Measurements from ENCODE around the gene CACNA1D. TPM values are rescaled to one million over a fixed set of nuclear protein-coding genes. Genes with fewer than 3 reads are reported as not detected.

CACNA1D gene
- total and polyA plus RNA-seq, 2 donors from 2014 or later, result 3.7 to 35.7 TPM

DNA sequence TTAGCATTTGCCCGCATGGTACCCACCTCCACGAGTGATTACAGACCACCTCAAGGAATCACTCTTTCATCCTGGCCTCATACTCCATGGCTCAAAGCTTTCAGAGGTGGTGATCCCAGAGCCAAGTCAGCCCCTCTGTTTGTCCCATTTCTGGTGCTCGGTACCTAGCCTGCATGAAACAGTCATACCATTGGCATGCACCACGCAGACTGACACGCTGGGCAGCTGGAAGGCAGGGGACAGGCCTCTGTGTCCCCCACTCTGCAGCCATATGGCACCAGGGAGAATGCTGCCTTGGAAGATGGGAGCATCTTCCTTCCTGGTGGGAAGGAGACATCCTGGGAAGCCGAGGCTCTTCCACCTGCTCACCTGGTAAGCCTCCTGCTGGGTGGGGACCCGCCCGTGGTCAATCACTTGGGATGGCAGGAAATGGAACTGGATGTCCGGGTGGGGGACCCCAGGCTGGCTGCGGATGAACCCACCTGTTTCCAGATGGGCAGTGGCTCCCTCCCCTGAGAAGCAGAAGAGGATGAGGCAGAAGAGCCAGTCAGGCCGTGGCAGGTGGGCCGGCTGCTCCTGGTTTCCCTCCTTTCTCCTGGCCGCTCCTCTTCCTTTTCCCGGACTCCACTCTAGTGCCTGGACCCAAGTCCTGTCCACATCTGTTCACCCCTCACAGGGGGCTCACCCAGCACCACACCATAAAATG is 324.9 kb downstream of the CACNA1D start:
- no peak overlapping the region for H3K9ac ChIP-seq (ENCODE audit: low read length in 3 of 3)
- no peak for FAIRE-seq
- H3K27ac ChIP-seq (ENCODE audit: low read depth in 2 of 2, low read length in 2 of 2), result no peak overlapping the region
- TF ChIP-seq, protein P1, sequence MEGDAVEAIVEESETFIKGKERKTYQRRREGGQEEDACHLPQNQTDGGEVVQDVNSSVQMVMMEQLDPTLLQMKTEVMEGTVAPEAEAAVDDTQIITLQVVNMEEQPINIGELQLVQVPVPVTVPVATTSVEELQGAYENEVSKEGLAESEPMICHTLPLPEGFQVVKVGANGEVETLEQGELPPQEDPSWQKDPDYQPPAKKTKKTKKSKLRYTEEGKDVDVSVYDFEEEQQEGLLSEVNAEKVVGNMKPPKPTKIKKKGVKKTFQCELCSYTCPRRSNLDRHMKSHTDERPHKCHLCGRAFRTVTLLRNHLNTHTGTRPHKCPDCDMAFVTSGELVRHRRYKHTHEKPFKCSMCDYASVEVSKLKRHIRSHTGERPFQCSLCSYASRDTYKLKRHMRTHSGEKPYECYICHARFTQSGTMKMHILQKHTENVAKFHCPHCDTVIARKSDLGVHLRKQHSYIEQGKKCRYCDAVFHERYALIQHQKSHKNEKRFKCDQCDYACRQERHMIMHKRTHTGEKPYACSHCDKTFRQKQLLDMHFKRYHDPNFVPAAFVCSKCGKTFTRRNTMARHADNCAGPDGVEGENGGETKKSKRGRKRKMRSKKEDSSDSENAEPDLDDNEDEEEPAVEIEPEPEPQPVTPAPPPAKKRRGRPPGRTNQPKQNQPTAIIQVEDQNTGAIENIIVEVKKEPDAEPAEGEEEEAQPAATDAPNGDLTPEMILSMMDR (IDR thresholded peaks at IDR 0.05; ENCODE audit: borderline replicate concordance, extremely low read depth, insufficient read depth), result no peak
- no peaks in the 10 kb centered on the region for H3K27me3 ChIP-seq (ENCODE audit: control insufficient read depth, insufficient read depth, low read length)
- intact Hi-C loops (cut with DNase I), result no loop called here
- peak in 1 of 5 donors; percentile 30 for DNase-seq
- peaks cover 0 to 53% (median 22%) of the 10 kb centered on the region in 3 donors for H3K36me3 ChIP-seq (ENCODE audit: control insufficient read depth in 2 of 3, insufficient read depth in 3 of 3, low read length in 3 of 3)
- no peak overlapping the region for H3K4me3 ChIP-seq (ENCODE audit: low read length in 3 of 3)
- H3K9me3 ChIP-seq (ENCODE audit: control insufficient read depth in 2 of 3, insufficient read depth in 1 of 3, low read length in 3 of 3), result no peaks in the 10 kb centered on the region
- no peaks in the 10 kb centered on the region for H3K4me1 ChIP-seq (ENCODE audit: control insufficient read depth in 2 of 3, insufficient read depth in 2 of 3, low read depth in 1 of 3, low read length in 3 of 3)

DNA sequence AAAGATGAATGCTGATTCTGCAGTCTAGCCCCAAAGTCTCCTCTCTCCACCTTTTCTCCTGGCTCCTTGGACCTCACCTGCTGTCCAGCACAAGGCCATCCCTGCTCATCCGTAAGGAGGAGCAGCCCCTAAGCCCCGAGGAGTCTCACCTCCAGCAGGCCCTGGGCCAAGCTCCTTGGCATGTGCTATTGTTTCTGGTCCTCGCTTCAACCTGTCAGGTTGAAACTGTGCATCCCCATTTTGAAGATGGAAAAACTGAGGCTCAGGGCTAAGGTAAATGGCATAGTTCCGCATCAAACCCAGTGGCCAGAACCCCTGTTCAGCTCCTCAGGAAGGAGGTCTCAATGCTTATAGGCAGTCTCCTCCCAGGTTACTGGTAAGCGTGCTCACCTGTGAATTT is 325.7 kb downstream of the CACNA1D start:
- DNase-seq (no peak), FAIRE-seq (no peak)
- no peaks in the 10 kb centered on the region for H3K4me1 ChIP-seq (ENCODE audit: control insufficient read depth in 2 of 3, insufficient read depth in 2 of 3, low read depth in 1 of 3, low read length in 3 of 3)
- no peaks in the 10 kb centered on the region for H3K27me3 ChIP-seq (ENCODE audit: control insufficient read depth, insufficient read depth, low read length)
- intact Hi-C loops (cut with DNase I), result no loop called here
- no peak overlapping the region for H3K9ac ChIP-seq (ENCODE audit: low read length in 3 of 3)
- no peaks in the 10 kb centered on the region for H3K9me3 ChIP-seq (ENCODE audit: control insufficient read depth in 2 of 3, insufficient read depth in 1 of 3, low read length in 3 of 3)
- no peak overlapping the region for H3K27ac ChIP-seq (ENCODE audit: low read depth in 2 of 2, low read length in 2 of 2)
- peaks cover 0 to 53% (median 22%) of the 10 kb centered on the region in 3 donors for H3K36me3 ChIP-seq (ENCODE audit: control insufficient read depth in 2 of 3, insufficient read depth in 3 of 3, low read length in 3 of 3)
- TF ChIP-seq, protein P1 (IDR thresholded peaks at IDR 0.05; ENCODE audit: borderline replicate concordance, extremely low read depth, insufficient read depth), result no peak
- H3K4me3 ChIP-seq (ENCODE audit: low read length in 3 of 3), result no peak overlapping the region

DNA sequence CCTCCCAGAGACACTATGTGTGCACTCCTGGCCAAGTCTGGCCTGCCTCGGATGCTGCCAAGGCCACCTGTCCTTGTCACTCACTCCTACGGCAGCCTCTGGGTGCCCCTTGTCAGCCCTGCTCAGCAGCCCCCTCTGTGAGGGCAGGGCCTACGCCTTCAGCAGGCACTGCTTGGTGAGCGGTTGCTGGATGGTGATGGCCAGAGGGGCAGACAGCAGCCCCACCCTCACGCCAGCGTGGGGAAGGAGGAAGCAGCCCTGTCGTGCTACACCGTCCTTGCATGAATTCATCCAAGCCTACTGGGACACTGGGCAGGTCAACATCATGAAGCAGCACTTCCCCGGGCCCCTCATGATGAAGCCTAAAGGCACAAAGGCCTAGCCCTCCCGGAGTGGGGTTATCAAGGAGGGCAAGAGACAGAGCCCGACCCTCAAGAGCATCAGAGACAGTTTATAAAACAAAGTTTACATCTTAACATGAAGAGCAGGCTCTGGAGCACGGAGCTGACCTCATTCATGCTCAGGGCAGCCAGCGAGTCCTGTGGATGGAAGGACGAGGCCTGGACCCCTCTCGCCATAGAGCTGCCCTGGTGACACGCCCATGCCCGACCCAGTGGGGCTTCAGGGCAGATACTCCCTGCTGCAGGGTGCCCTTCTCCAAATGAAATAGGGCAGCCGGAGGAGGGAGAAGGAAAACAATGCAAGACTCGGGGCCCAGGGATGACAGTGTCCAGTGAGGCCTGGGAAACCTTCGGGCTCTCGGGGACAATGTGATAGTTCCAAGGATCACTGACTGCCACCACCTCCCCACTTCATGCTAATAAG is 326.6 kb downstream of the CACNA1D start:
- no peak overlapping the region for H3K4me3 ChIP-seq (ENCODE audit: low read length in 3 of 3)
- DNase-seq (peak in 1 of 5 donors; percentile 54), FAIRE-seq (no peak)
- TF ChIP-seq, protein P1 (IDR thresholded peaks at IDR 0.05; ENCODE audit: borderline replicate concordance, extremely low read depth, insufficient read depth), result no peak
- no peaks in the 10 kb centered on the region for H3K4me1 ChIP-seq (ENCODE audit: control insufficient read depth in 2 of 3, insufficient read depth in 2 of 3, low read depth in 1 of 3, low read length in 3 of 3)
- H3K27ac ChIP-seq (ENCODE audit: low read depth in 2 of 2, low read length in 2 of 2), result no peak overlapping the region
- H3K9me3 ChIP-seq (ENCODE audit: control insufficient read depth in 2 of 3, insufficient read depth in 1 of 3, low read length in 3 of 3), result no peaks in the 10 kb centered on the region
- no peaks in the 10 kb centered on the region for H3K27me3 ChIP-seq (ENCODE audit: control insufficient read depth, insufficient read depth, low read length)
- intact Hi-C loops (cut with DNase I), result no loop called here
- H3K36me3 ChIP-seq (ENCODE audit: control insufficient read depth in 2 of 3, insufficient read depth in 3 of 3, low read length in 3 of 3), result peaks cover 0 to 51% (median 20%) of the 10 kb centered on the region in 3 donors
- no peak overlapping the region for H3K9ac ChIP-seq (ENCODE audit: low read length in 3 of 3)

All from kidney (tissue), 14 donors.